Activated CD4-positive, CD25-positive, alpha-beta regulatory T cell (primary cell): ENCODE measurements around the gene SRBD1.

ENCODE experiments used
- DNase-seq, 4 experiments: peaks; one replicate each; lab custom pipeline; 2025; lab: John Stamatoyannopoulos, UW

SRBD1 gene

DNA sequence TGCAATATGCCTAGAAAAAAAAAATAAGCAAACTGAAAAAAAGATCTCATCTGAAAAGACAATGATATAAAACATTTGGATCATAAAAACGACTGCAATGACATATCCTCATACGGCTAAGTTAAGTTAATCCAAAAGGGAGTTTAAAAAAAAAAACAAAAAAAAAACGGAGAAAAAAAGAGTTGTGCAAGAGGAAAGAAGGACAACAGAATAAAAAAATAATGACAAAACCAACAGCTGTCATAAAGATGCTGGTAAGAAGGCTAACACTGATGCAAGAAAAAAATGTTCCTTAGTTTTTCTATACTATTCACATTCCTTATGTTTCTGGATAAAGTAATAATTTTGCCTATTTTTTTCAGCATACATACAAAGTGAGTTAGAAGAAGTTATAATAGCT, 192.5 kb downstream of the SRBD1 start:
- no peak for DNase-seq

DNA sequence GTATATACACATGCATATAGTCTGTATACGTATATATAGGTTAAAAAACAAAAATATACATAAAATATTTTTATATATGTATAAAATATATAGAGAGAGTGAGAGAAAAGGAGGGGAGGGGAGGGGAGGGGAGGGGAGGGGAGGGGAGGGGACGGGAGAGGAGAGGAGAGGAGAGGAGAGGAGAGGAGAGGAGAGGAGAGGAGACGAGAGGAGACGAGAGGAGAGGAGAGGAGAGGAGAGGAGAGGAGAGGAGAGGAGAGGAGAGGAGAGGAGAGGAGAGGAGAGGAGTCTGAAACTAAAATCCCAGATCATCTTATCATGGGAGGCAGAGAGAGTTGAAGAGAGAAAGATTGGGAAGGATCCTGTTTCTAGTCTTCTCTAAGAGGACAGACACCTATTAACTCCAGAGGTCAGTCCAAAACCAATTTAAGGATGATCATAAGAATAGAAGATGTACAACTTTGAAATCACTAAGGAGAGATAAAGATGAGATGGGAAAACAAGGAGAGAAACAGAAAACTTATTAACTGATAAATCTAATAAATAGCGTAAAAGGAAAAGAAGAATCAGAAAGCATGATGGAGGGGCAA, 195.4 kb downstream of the SRBD1 start:
- no peak for DNase-seq

DNA sequence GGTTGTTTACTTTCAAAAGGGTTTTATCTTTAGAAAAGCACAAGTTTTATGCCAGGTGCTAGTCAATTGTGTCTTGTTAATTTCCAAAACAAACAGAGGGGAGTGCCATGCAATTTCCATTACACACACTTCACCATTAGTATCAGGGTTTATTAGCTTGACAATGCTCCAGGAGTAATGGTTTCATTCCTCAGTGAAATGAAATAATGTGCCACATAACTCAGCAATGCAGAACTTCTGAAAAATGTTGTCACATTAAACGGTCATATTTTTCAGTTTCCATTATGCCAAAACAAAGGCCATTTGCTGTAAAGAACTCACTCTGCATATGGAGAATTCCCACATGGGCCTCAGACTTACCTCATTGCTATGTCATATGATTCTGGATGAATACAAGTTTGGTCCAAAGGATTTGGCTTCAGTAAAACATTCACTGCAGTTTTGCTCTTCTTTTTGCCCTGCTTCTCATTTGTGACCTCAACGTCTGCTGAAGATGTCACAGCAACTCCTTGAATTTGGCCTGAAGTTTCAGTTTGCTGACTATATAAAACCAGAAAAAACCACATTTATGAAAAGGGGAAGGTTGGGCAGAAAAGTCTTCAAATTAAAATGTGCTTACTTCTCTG, 198.2 kb downstream of the SRBD1 start:
- DNase-seq: no peak

DNA sequence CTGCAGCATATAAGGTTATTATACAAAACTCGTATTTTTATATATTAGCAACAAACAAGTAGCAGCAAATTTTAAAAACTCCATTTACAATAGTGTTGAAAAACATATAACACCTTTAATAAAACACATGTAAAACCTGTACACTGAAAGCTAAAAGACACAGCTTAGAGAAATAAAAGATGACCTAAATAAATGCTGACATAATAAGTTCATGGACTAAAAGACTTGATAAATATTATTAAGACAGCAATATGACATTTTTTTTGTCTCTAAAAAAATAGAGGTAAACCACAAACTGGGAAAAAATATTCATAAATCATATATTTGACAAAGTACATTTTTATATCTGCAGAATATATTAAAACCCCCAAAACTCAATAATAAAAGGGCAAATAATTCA, 201.4 kb downstream of the SRBD1 start:
- no peak for DNase-seq

DNA sequence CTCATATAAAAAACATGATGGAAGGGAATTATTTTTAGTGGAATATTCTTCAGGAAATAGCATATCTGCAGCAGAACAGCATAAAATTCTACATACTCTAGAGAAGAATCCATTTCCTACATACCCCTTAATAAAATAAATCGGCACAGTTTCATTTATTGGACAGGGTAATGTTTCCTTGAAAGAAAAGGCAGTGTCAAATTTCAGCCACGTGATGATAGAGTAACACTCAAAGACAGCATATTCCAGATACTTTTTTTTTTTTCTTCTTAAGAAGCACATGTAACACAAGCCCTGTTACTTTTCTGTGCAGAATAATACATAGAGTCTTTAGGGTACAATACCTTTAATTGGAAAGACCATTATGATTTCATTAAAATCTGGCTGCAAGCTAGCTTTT, 204.4 kb downstream of the SRBD1 start:
- no peak for DNase-seq

DNA sequence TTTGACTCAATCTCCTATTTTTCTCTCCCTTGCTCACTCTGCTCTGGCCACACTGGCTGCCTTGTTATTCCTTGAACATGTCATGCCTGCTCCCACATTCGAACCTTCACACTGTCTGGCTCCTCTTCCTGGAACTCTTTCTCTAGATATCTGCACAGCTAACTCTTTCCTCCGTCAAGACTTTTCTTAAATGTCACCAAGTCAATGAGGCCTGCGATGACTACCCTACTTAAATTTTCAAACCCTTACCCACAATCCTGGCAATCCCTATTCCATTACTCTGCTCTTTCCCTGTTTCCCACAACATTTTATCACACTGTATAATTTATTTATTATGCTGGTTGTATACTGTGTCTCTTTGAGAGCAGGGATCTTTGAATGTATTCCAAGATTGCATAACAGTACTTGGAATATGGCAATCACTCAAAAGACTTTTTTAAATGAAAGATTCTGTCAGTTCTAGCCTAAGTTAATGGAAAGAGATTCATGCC, 206.2 kb downstream of the SRBD1 start:
- DNase-seq: no peak

DNA sequence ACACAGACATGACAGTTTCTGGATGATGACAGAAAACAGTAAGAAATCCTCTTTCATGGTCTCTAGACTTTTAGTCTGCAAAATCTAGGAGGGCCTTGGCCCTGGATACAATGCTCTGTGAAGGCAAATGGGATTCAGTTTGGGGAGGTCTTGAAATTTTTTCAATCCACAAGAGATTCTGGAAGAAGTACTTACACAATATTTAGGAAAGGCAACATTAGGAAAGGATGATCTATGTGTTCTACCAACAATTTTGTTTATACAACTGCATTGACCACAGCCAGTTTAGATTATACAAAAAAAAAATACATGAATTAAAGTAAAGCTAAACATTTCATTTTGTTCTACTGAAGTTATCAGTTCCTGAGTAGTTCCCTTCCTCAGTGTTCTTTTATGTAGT, 208.0 kb downstream of the SRBD1 start:
- DNase-seq: no peak

- no peak for DNase-seq
Observed at GRCh38 chr2:45401431-45401922, 209.6 kb downstream of the SRBD1 start.

DNA sequence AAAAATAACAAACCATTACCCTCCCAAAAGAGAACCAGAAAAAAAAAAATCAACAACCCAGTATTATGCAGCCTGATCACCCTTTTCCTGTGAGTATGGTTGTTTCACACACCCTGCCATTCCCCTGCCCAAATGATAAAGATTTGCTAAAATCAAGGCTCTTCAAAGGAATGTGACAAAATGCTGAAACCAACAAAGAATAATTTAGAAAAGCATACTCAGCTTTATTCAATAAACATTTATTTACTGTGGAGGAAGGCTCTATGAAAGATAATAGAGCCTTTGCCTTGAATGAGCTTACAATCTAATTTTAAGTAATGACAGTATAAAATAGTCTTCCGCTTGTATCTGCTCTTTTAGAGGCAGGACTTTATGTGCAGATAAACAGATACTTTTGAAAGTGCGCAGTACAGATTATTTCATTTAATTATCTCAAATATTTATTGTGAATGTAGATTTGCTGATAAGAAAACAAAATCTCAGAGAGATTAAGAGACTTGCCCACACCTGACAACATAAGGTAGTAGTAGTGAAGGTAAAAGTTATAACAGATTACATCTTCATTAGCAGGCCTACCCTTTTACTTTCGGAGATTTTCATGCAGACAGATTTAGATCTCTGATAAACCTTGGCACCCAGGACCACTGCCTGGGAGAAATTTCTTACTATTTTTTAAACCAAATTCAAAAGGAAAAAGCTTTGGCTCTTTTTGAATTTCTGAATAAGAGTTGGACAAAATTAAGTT, 211.9 kb downstream of the SRBD1 start:
- no peak for DNase-seq

DNA sequence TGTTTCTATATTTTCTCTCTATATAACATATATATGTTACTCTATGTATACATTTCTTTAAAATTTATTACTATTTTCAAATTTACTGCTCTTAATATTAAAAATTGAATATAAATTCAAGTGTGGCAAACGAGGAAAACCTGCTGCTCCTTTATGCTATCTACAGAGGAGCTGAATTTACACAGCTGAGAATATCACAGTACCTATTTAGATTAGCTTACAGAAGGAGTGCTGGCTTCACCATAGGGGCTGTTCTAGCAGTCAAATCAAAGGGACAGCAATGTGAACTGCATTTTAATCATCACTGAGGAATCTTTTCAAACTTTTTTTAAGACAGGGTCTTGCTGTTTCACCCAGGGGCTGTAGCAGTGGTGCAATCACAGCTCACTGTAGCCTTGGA, 213.8 kb downstream of the SRBD1 start:
- DNase-seq: no peak

GRCh38 chr2:45396671-45397070, 214.4 kb downstream of the SRBD1 start:
- no peak for DNase-seq

GRCh38 chr2:45394842-45395241, 216.2 kb downstream of the SRBD1 start:
- DNase-seq: no peak

DNA sequence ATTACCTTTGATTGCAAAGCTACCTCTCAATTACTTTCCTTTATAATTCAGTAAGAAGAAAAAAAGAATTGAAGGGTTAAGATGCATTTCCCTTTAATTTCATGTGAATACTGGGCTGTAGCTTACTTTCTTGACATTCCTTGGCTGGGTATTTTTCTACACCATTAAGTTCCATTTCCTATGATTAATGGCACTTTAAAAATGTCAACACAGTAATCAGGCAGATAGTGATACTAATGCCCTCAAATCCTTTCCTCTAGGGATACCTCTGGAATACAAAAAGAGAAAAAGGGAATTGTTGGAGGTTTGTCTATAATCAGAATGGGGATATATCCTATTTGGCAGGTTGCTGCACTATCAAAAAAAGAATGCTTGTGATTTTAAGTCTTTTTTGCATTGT, 216.9 kb downstream of the SRBD1 start:
- DNase-seq: no peak

- DNase-seq: no peak
Observed at GRCh38 chr2:45391866-45392265, 219.2 kb downstream of the SRBD1 start.

GRCh38 chr2:45390861-45391260, 220.2 kb downstream of the SRBD1 start:
- no peak for DNase-seq

DNA sequence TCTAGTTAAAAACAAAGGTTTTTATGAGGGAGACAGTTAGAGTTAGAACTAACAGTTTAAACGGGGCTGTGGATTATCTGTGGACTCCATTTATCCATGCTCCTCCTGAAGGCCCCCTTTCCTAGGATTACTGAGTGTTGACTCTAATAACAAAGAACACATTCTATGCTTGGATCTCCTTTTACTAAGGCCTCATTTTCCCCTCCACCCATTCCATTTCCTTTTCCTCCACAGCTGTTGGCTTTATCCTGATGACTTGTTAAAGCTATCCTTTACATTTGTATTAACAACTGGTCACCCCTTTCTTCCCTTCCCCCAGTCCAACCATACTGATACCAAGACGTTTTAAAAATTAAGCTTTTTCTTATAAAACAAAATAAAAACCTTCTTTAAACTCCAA, 220.6 kb downstream of the SRBD1 start:
- no peak for DNase-seq

GRCh38 chr2:45388541-45389100, 222.4 kb downstream of the SRBD1 start:
- DNase-seq: no peak

DNA sequence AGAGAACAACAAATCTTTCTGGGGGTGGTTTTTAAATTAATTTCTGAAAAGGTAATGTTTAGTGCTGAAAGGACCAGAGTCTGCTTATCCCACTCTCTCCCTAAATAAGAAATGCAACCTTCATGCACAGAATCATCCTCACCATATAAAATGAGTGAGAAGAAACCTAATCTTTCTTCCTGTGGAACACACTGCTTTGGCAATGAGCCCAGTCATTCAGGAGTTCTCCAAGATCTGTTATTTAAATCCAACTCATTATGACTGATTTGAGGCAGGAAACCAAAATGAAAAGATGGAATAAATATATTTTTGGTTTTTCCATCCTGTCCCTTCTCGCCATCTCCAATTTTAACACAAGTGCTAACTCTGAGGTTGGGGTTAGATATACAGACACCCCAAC, 228.3 kb downstream of the SRBD1 start:
- no peak for DNase-seq

DNA sequence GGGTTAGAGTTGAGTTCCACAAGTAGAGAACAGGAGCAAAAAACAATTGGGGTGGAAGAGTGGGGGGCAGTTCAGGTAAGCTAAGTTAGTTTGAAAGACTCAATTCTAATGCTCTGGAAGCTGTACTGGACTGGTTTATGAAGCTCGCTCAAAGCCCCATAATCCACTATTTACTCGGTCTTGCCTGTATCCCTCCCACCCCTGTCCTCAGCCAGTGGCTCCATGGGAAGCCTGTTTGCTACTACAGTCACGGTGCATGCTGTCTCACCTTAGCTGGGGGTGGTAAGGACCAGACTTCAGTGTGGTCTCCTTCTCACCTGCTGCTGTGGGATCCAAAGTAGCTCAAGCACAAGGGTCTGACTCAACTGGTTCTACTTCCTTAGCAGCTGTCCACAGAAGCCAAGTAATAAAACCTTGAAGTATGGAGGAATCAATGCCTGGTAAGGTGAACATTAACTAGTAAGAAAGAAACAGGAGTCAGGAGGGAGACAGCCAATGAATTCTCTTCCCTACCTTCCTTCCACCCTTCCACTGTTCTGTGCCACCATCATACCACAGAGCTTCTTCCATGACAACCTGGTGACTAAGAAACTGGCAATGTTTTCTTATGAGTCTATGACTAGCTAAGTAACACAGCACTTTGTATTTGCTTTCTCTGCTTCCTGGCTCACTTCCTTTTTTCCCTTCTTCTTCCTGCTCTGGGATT, 230.8 kb downstream of the SRBD1 start:
- no peak for DNase-seq

- no peak for DNase-seq
Observed at GRCh38 chr2:45379399-45380087, 231.5 kb downstream of the SRBD1 start.

DNA sequence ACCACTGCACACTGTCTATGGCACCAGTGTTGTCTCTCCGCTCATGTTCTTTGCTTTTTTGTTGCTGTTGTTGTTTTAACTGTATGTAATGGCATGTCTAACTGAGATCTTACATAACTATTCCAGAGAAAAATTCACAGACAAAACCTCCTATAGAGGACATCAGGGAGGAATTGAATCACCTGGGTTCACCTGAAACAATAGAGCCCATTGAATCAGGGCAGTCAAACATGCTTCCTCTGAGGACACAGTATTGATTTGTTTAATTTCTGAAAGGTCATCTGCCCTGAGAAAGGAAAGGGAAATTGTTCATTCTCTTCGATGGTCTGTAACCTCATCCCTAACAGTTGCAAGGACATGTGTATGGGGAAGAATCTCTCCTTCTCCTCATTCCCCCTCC, 237.5 kb downstream of the SRBD1 start:
- no peak for DNase-seq

DNA sequence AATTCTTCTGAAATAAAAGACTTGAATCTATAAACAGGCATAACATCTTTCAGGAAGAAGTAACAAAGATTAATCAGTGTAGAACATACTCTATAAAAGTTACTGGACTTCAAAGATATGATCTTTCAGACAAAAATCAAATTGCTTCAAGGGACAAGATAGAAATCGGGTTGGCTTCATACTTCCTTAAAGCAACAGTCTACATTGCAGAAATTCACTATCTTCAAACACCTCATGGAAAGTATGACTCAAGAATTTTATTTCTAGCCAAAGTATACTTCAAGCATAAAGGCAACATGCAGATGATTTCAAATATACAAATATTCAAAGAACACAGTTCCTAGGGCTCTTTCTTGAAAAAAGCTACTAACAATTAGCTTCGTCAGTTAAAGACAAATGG, 240.7 kb downstream of the SRBD1 start:
- no peak for DNase-seq
